Measurements from ENCODE around the gene NACAD.

Gene NACAD

GRCh38 chr7:45125193-45125904 lies 36.6 kb upstream of the NACAD start:
- DNase-seq (ENCODE audit: low read depth in 2 of 2): no peak
- H3K4me3 ChIP-seq (replicated peaks in 1 of 2; ENCODE audit: low read depth in 2 of 2, low read length in 2 of 2): no peak overlapping the region
- TF ChIP-seq CTCF (IDR thresholded peaks at IDR 0.05; ENCODE audit: low read depth, low read length): no peak

GRCh38 chr7:45123913-45124710 lies 35.3 kb upstream of the NACAD start:
- no peak for TF ChIP-seq CTCF (IDR thresholded peaks at IDR 0.05; ENCODE audit: low read depth, low read length)
- no peak overlapping the region for H3K4me3 ChIP-seq (replicated peaks in 1 of 2; ENCODE audit: low read depth in 2 of 2, low read length in 2 of 2)
- no peak for DNase-seq (ENCODE audit: low read depth in 2 of 2)

- no peak overlapping the region for H3K4me3 ChIP-seq (replicated peaks in 1 of 2; ENCODE audit: low read depth in 2 of 2, low read length in 2 of 2)
- TF ChIP-seq CTCF (IDR thresholded peaks at IDR 0.05; ENCODE audit: low read depth, low read length): no peak
- DNase-seq (ENCODE audit: low read depth in 2 of 2): no peak
Observed at GRCh38 chr7:45122975-45123860, 34.4 kb upstream of the NACAD start.

GRCh38 chr7:45119550-45119949 lies 30.8 kb upstream of the NACAD start:
- no peak for DNase-seq (ENCODE audit: low read depth in 2 of 2)
- no peak overlapping the region for H3K4me3 ChIP-seq (replicated peaks in 1 of 2; ENCODE audit: low read depth in 2 of 2, low read length in 2 of 2)
- no peak for TF ChIP-seq CTCF (IDR thresholded peaks at IDR 0.05; ENCODE audit: low read depth, low read length)

GRCh38 chr7:45118889-45119331 lies 30.1 kb upstream of the NACAD start:
- DNase-seq (ENCODE audit: low read depth in 2 of 2): no peak
- no peak overlapping the region for H3K4me3 ChIP-seq (replicated peaks in 1 of 2; ENCODE audit: low read depth in 2 of 2, low read length in 2 of 2)
- TF ChIP-seq CTCF (IDR thresholded peaks at IDR 0.05; ENCODE audit: low read depth, low read length): no peak

GRCh38 chr7:45118292-45118691 lies 29.5 kb upstream of the NACAD start:
- no peak for TF ChIP-seq CTCF (IDR thresholded peaks at IDR 0.05; ENCODE audit: low read depth, low read length)
- no peak for DNase-seq (ENCODE audit: low read depth in 2 of 2)
- H3K4me3 ChIP-seq (replicated peaks in 1 of 2; ENCODE audit: low read depth in 2 of 2, low read length in 2 of 2): no peak overlapping the region
